NB4 (cell line): ENCODE data around the gene MORN1.

Experiments used
- DNase-seq: peaks from one replicate; pipeline ENCODE4 v3.0.0; 2010; ENCODE audit warnings: low read depth
- H3K4me3 ChIP-seq: one replicate; pipeline ENCODE4 v1.5.1; 2011; ENCODE audit warnings: mild to moderate bottlenecking, low read depth, low read length, moderate library complexity
- CTCF ChIP-seq: IDR thresholded peaks from one replicate; pipeline ENCODE4 v1.5.1; 2012; ENCODE audit warnings: low read depth, low read length
- MAX ChIP-seq: IDR thresholded peaks from 2 replicates; pipeline ENCODE4 v1.6.1; 2011; ENCODE audit warnings: low read depth, low read length
- MYC ChIP-seq: IDR thresholded peaks from 2 replicates; pipeline ENCODE4 v1.6.1; 2011; ENCODE audit warnings: low read depth, low read length
- POLR2A ChIP-seq: IDR thresholded peaks from 2 replicates; pipeline ENCODE4 v1.6.1; 2011; ENCODE audit warnings: mild to moderate bottlenecking; ENCODE audit not compliant: insufficient read length; ENCODE audit errors: extremely low read depth

The MORN1 gene

GRCh38 chr1:2292725-2293450, 98.5 kb downstream of the MORN1 start:
- H3K4me3 ChIP-seq = no peak overlapping the region
- TF ChIP-seq CTCF (no peak), MYC (no peak), MAX (no peak)
- DNase-seq = no peak

GRCh38 chr1:2291577-2291976, 99.8 kb downstream of the MORN1 start:
- no peak for TF ChIP-seq POLR2A
- TF ChIP-seq CTCF = no peak
- no peak for TF ChIP-seq MAX
- TF ChIP-seq MYC = no peak
- DNase-seq = peak; percentile 27
- H3K4me3 ChIP-seq = no peak overlapping the region

- TF ChIP-seq MAX (peak; percentile 65), MYC (peak; percentile 71), CTCF (no peak)
- peak overlapping the region; percentile 17 for H3K4me3 ChIP-seq
- DNase-seq = peak; percentile 100
Observed at GRCh38 chr1:2290595-2291510, 100.5 kb downstream of the MORN1 start.

GRCh38 chr1:2290171-2290578, 101.2 kb downstream of the MORN1 start:
- no peak for DNase-seq
- no peak for TF ChIP-seq POLR2A
- TF ChIP-seq CTCF = no peak
- TF ChIP-seq MAX = no peak; the same call in 1 of the 2 replicates
- TF ChIP-seq MYC = no peak
- no peak overlapping the region for H3K4me3 ChIP-seq

GRCh38 chr1:2289607-2290006, 101.7 kb downstream of the MORN1 start:
- no peak overlapping the region for H3K4me3 ChIP-seq
- TF ChIP-seq CTCF = no peak
- no peak for TF ChIP-seq POLR2A
- TF ChIP-seq MAX = no peak
- no peak for TF ChIP-seq MYC
- no peak for DNase-seq
